Kidney (tissue), 14 donors: ENCODE results near the gene WNT7A. TPM values are rescaled to one million over a fixed set of nuclear protein-coding genes. Genes with fewer than 3 reads are reported as not detected.

Experiments
- DNase-seq, 5 donors: peaks; one replicate each; pipeline ENCODE4 v3.0.0-alpha.2; 2013 to 2020
- FAIRE-seq: peaks from 2 replicates; lab custom pipeline; 2012; peaks lifted over from hg19 to GRCh38; lab: Jason Lieb, UNC
- H3K27ac ChIP-seq, 2 donors: one replicate each; pipeline ENCODE4 v1.7.0; 2013; ENCODE audit warnings: low read depth in 2 of 2, low read length in 2 of 2, inconsistent platforms in 1 of 2
- H3K27me3 ChIP-seq: one replicate; pipeline ENCODE4 v1.7.1; 2013; ENCODE audit warnings: low read length, inconsistent platforms; ENCODE audit not compliant: control insufficient read depth, insufficient read depth
- H3K36me3 ChIP-seq, 3 donors: one replicate each; pipeline versions ENCODE4 v1.7.0 to v1.7.1; 2013; ENCODE audit warnings: low read length in 3 of 3, control low read depth in 1 of 3, inconsistent platforms in 1 of 3; ENCODE audit not compliant: insufficient read depth in 3 of 3, control insufficient read depth in 2 of 3
- H3K4me1 ChIP-seq, 3 donors: one replicate each; pipeline versions ENCODE4 v1.7.0 to v1.7.1; 2013; ENCODE audit warnings: low read length in 3 of 3, inconsistent platforms in 1 of 3, low read depth in 1 of 3; ENCODE audit not compliant: control insufficient read depth in 2 of 3, insufficient read depth in 2 of 3
- H3K4me3 ChIP-seq, 3 donors: one replicate each; pipeline versions ENCODE4 v1.7.0 to v1.8.1; 2013; ENCODE audit warnings: low read length in 3 of 3, control low read depth in 1 of 3, inconsistent platforms in 1 of 3
- H3K9ac ChIP-seq, 3 donors: one replicate each; pipeline versions ENCODE4 v1.7.0 to v1.7.1; 2013; ENCODE audit warnings: low read length in 3 of 3, control low read depth in 1 of 3, inconsistent platforms in 1 of 3
- H3K9me3 ChIP-seq, 3 donors: one replicate each; pipeline versions ENCODE4 v1.7.0 to v1.7.1; 2013; ENCODE audit warnings: low read length in 3 of 3, control low read depth in 1 of 3, inconsistent platforms in 1 of 3; ENCODE audit not compliant: control insufficient read depth in 2 of 3, insufficient read depth in 1 of 3
- intact Hi-C: fragments of 100-400 bp; cut with DNase I; formaldehyde crosslinking; loops from one replicate; pipeline ENCODE4 v1.11.1; 2022
- polyA plus RNA-seq: library from polyadenylated mRNA; stranded (reverse); fragments of 350-450 nt; fragmentation: Illumina TruSeq; extraction: RNeasy Lipid Tissue Mini Kit (QIAGEN cat#74804); gene quantifications from one replicate; pipeline ENCODE4 v1.2.3, GENCODE V29; 2014; ENCODE audit warnings: low read depth, low replicate concordance; ENCODE audit not compliant: insufficient read depth
- total RNA-seq: library from RNA; stranded (reverse); fragmentation: NEBNext Ultra II Directional; extraction: Animal tissue kit (Norgen Biotek cat#: 25700); gene quantifications from one replicate; pipeline ENCODE4 v1.2.1, GENCODE V29; 2021
- TF ChIP-seq, protein P1 (sequence below): IDR thresholded peaks from 3 replicates; pipeline ENCODE4 v1.5.1; 2012; ENCODE audit warnings: mild to moderate bottlenecking, moderate library complexity, borderline replicate concordance; ENCODE audit not compliant: insufficient read depth; ENCODE audit errors: extremely low read depth
- donor health status: control.
- donor health status: control.
- donor health status: control.
- donor health status: control.
- donor health status: control.
- donor health status: DM: yes; HTN: yes; CAD: no.
- donor health status: Normal renal cell carcinoma (clear cell type).

Gene WNT7A
- total and polyA plus RNA-seq, 2 donors from 2014 or later, result 0.13 to 3.3 TPM

DNA sequence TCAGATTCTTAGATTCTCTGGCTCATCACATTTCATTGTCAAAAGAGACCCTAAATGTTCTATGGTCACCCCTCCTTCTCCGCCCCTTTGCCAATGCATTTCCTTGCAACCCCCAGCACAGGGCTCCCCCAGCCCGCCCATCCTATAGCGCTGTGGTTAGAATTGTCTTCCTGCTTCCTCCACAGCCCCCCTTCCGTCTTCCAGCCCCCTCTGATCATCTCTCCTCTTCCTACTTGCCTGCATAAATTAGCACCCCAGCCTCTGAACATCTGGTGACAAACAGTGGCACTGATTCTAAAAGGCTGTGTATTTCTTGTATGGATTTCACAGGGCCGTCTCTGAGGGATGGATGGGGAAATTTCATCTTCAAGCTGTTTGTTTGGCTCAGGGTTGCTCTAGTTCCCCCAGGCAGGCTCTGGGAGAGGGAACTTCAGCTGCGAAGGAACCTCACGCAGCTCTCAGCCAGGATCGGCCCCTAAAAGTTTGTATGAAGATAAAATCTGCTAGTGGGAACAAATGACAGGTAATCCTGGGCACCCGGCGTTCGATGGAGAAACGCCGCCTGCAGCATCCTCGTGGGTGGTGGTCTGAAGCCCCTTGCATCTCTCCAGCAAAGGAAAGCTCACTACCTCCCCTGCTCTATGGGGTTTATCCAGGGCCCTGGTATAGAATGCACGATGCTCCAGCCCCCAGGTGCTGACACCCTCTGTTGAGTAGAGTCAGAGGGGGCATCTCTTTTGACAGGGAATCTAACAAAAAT lies 83.0 kb downstream of the WNT7A start:
- H3K4me3 ChIP-seq, result no peak overlapping the region
- intact Hi-C loops, result no loop called here
- FAIRE-seq (no peak), DNase-seq (no peak)
- no peaks in the 10 kb centered on the region for H3K27me3 ChIP-seq
- no peaks in the 10 kb centered on the region for H3K36me3 ChIP-seq
- no peaks in the 10 kb centered on the region for H3K9me3 ChIP-seq
- no peak overlapping the region for H3K27ac ChIP-seq
- TF ChIP-seq, protein P1, sequence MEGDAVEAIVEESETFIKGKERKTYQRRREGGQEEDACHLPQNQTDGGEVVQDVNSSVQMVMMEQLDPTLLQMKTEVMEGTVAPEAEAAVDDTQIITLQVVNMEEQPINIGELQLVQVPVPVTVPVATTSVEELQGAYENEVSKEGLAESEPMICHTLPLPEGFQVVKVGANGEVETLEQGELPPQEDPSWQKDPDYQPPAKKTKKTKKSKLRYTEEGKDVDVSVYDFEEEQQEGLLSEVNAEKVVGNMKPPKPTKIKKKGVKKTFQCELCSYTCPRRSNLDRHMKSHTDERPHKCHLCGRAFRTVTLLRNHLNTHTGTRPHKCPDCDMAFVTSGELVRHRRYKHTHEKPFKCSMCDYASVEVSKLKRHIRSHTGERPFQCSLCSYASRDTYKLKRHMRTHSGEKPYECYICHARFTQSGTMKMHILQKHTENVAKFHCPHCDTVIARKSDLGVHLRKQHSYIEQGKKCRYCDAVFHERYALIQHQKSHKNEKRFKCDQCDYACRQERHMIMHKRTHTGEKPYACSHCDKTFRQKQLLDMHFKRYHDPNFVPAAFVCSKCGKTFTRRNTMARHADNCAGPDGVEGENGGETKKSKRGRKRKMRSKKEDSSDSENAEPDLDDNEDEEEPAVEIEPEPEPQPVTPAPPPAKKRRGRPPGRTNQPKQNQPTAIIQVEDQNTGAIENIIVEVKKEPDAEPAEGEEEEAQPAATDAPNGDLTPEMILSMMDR, result no peak
- H3K4me1 ChIP-seq, result no peaks in the 10 kb centered on the region
- H3K9ac ChIP-seq, result no peak overlapping the region

DNA sequence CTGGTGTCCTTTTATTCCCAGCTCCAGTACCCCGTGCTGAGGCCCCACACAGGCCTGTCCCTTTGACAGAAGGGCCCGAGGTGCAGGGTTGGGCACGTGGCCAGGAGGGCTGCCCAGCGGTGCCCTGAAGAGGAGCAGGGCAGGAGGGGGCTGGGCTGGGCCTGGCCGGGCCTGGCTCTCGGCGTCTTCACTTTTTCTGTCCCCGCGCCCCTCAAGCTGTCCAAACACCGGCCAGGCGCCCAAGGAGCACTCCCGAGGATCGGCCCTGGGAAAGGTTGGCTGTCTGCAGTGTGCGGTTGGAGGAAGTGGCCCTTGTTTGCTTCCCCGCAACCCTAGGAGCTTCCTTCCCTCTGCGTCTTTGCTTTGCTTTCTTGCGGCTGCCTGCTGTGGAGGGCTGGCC lies 84.1 kb downstream of the WNT7A start:
- TF ChIP-seq, protein P1, result no peak
- no peaks in the 10 kb centered on the region for H3K9me3 ChIP-seq
- no peak overlapping the region for H3K4me3 ChIP-seq
- no peaks in the 10 kb centered on the region for H3K27me3 ChIP-seq
- no peaks in the 10 kb centered on the region for H3K4me1 ChIP-seq
- FAIRE-seq (no peak), DNase-seq (no peak)
- intact Hi-C loops, result no loop called here
- H3K36me3 ChIP-seq, result no peaks in the 10 kb centered on the region
- no peak overlapping the region for H3K9ac ChIP-seq
- H3K27ac ChIP-seq, result no peak overlapping the region

DNA sequence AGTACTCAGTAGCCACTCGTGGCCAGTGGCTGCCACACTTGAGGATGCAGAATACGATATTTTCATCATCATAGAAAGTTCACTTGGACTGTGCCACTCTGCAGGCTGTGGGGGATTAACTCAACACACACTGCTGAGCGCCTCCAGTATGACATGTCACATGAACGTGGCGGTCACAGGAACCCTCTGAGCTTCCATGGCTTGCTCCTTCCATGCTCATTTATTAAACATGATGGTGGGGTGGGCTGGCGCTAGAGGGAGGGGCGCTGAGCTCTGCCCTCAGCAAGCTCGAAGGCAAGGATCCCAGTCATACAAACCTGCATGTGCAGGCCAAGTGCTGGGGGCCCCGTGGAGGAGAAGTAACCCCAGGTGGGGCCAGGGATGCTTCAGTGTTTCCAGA lies 85.5 kb downstream of the WNT7A start:
- Histone ChIP-seq H3K27ac (no peak overlapping the region), H3K4me3 (no peak overlapping the region), H3K9ac (no peak overlapping the region), H3K9me3 (no peaks in the 10 kb centered on the region), H3K4me1 (no peaks in the 10 kb centered on the region), H3K27me3 (no peaks in the 10 kb centered on the region), H3K36me3 (no peaks in the 10 kb centered on the region)
- intact Hi-C loops, result no loop called here
- no peak for FAIRE-seq
- TF ChIP-seq, protein P1, result no peak
- DNase-seq, result no peak
